Nucleus accumbens (tissue), 56 donors: ENCODE data around the gene TNK1.
A peak's percentile ranks its signal among the peaks of the same experiment; 100 is the strongest.

Source experiments
- DNase-seq, 56 donors: peaks; one replicate each; lab custom pipeline; 2025; lab: John Stamatoyannopoulos, UW

TNK1 gene

GRCh38 chr17:7426896-7427489 lies 46.1 kb downstream of the TNK1 start:
- no peak for DNase-seq

GRCh38 chr17:7427549-7427948 lies 46.7 kb downstream of the TNK1 start:
- no peak for DNase-seq

GRCh38 chr17:7428557-7428956 lies 47.7 kb downstream of the TNK1 start, which contains the start of gene SPEM3:
Gene SPEM3, plus strand, starts transcription at chr17:7428857. Its CDS starts 46 bp downstream, at chr17:7428903.
- no peak for DNase-seq

GRCh38 chr17:7429722-7430121 lies 48.8 kb downstream of the TNK1 start:
- no peak for DNase-seq

- no peak for DNase-seq
Measured at GRCh38 chr17:7431231-7431630, 50.3 kb downstream of the TNK1 start.

- no peak for DNase-seq
Measured at GRCh38 chr17:7432296-7432695, 51.4 kb downstream of the TNK1 start.

- DNase-seq, result peak in 2 of 56 donors; percentile 24 to 25
Measured at GRCh38 chr17:7435676-7436555, 55.0 kb downstream of the TNK1 start.

- DNase-seq, result peak in 47 of 56 donors; percentile 26 to 83 (median 51)
Measured at GRCh38 chr17:7436556-7437368, 55.9 kb downstream of the TNK1 start.

GRCh38 chr17:7437369-7437863 lies 56.5 kb downstream of the TNK1 start:
- DNase-seq, result no peak

GRCh38 chr17:7437950-7438614 lies 57.2 kb downstream of the TNK1 start:
- DNase-seq, result peak in 40 of 56 donors; percentile 14 to 72 (median 39)

GRCh38 chr17:7438656-7439460 lies 58.0 kb downstream of the TNK1 start:
- no peak for DNase-seq
